Epithelial cell of proximal tubule (primary cell): ENCODE data around the gene ZNF559. TPM values are rescaled to one million over a fixed set of nuclear protein-coding genes. Genes with fewer than 3 reads are reported as not detected.
A peak's percentile ranks its signal among the peaks of the same experiment; 100 is the strongest.
"Not testable (repeated sequence)": the region's sequence is repeated elsewhere in the genome, so short reads cannot be mapped to it uniquely, and the experiment has no call there.

ENCODE experiments used
- DNase-seq: peaks from one replicate; pipeline ENCODE4 v3.0.0-alpha.2; 2011; ENCODE audit warnings: low read depth
- H3K4me3 ChIP-seq: 2 replicates; pipeline ENCODE4 v1.5.1; 2011; ENCODE audit warnings: low read depth, mild to moderate bottlenecking, low read length
- total RNA-seq: library from RNA; depleted of rRNA; stranded (reverse); fragments of >200 nt; gene quantifications from 2 replicates; pipeline ENCODE4 v1.2.3, GENCODE V29; 2015
- TF ChIP-seq, protein P1 (sequence below): conservative IDR thresholded peaks from 2 replicates; pipeline ENCODE4 v1.5.1; 2012; ENCODE audit warnings: low read depth, mild to moderate bottlenecking, low read length

Gene ZNF559
- total RNA-seq, 1 donor from 2014 or later: 7.3 TPM

DNA sequence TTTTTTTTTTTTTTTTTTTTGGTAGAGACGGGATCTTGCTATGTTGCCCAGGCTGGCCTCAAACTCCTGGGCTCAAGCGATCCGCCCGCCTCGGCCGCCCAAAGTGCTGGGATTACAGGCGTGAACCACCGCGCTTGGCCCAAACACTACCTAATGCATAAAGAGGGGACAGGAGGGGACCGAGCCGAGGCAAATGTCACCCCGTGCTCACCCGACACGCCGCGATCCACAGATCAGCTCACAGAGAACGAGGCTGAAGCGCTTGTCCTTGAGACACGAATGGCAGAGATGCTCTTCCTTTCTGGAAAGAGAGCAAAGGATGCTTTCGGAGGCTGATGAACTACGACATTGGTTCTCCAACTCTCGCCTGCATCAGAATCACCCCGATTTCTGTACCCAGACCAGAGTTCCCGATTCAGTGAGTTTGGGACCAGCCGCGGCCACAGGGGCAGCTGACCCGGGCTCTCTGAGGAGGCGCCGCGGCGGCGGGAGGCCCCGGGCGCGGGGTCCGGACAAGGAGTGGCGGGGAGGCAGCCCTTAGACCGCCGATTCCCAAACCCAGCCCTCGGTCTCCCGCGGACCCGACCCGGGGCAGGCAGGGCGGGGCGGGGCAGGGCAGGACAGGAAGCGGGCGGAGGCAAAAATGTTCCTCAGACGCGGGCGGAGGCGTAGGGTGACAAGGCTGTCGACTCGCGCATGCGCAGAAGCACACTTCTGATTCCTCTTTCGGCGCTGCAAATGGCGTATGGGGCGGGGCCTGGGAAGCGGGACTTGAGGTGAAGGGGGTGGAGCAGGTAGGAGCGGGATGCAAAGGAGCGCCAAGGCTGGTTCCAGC, 14.6 kb upstream of the ZNF559 start, which contains the start of gene ZNF699:
ZNF699 (minus strand) TSS at position 700 of the 835 bp plus-strand sequence. CDS start 4,719 bp downstream, outside the sequence.
- H3K4me3 ChIP-seq: peak within 1 kb of the TSS; percentile 83
- peak; percentile 78 for DNase-seq
- TF ChIP-seq, protein P1, sequence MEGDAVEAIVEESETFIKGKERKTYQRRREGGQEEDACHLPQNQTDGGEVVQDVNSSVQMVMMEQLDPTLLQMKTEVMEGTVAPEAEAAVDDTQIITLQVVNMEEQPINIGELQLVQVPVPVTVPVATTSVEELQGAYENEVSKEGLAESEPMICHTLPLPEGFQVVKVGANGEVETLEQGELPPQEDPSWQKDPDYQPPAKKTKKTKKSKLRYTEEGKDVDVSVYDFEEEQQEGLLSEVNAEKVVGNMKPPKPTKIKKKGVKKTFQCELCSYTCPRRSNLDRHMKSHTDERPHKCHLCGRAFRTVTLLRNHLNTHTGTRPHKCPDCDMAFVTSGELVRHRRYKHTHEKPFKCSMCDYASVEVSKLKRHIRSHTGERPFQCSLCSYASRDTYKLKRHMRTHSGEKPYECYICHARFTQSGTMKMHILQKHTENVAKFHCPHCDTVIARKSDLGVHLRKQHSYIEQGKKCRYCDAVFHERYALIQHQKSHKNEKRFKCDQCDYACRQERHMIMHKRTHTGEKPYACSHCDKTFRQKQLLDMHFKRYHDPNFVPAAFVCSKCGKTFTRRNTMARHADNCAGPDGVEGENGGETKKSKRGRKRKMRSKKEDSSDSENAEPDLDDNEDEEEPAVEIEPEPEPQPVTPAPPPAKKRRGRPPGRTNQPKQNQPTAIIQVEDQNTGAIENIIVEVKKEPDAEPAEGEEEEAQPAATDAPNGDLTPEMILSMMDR: no peak

DNA sequence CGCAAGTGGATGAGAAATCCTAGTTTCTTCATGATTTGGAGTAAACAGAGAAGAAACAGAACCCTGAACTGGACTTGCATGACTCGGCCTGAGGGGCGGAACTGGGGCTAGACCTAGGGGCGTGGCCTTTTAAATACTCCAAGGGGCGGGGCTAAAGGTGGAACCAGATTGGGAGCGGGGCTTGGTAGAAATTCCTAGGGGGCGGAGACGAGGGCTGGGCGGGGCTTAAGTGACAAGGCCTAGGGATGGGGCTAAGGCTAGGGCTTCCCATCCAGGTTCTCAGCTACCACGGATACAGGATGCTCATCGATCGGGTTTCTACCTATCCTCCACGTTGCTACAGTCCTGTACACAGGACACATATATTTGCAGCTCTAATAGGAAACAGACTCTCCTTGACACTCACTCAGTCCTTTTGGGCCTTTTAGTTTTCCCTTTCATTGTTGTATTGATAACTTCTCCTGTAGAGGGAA, 14.0 kb upstream of the ZNF559 start:
- H3K4me3 ChIP-seq: peak overlapping the region; percentile 83
- DNase-seq: no peak
- TF ChIP-seq, protein P1: no peak

DNA sequence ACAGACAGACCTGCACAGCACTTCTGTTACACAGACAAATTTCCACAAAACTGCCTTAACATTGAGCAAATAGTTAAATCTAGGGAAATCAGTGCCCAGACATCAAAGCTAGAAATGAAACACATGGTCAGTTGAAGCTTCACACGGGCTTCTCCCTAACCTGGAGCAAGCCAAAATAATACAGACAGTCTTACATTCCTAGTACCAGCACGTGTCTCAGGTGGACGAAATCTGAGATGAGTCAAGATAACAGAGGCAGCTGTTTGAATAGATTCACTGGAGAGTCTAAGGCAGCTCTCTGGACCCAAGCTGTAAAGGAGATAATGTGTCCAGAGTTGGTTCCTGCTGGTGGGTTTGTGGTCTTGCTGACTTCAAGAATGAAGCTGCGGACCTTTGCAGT, 10.2 kb upstream of the ZNF559 start:
- no peak overlapping the region for H3K4me3 ChIP-seq
- TF ChIP-seq, protein P1: no peak
- DNase-seq: no peak

DNA sequence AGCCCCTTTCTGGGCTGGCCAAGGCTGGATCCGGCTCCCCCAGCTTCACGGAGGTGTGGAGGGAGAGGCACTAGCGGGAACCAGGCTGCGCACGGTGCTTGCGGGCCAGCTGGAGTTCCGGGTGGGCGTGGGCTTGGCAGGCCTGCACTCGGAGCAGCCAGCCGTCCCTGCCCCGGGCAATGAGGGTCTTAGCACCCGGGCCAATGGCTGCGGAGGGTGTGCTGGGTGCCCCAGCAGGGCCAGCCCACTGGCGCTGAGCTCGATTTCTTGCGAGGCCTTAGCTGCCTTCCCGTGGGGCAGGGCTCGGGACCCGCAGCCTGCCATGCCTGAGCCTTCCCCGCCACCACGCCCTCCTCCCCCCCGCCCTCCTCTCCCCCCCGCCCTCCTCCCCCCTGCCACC, 2.6 kb upstream of the ZNF559 start:
- DNase-seq: no peak
- no peak overlapping the region for H3K4me3 ChIP-seq
- TF ChIP-seq, protein P1: no peak

DNA sequence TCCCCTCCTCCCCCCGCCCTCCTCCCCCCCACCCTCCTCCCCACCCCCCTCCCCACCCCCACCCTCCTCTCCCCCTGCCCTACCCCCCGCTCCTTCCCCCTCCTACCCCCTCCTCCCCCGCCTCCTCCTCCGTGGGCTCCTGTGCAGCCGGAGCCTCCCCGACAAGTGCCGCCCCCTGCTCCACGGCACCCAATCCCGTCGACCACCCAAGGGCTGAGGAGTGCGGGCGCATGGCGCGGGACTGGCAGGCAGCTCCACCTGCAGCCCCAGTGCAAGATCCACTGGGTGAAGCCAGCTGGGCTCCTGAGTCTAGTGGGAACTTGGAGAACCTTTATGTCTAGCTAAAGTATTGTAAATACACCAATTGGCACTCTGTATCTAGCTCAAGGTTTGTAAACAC, 2.2 kb upstream of the ZNF559 start:
- not testable (repeated sequence) for DNase-seq, H3K4me3 ChIP-seq

DNA sequence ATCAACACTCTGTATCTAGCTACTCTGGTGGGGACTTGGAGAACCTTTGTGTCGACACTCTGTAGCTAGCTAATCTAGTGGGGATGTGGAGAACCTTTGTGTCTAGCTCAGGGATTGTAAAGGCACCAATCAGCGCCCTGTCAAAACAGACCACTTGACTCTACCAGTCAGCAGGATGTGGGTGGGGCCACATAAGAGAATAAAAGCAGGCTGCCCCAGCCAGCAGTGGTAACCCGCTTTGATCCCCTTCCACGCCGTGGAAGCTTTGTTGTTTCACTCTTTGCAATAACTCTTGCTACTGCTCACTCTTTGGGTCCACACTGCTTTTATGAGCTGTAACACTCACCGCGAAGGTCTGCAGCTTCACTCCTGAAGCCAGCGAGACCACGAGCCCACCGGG, 1.8 kb upstream of the ZNF559 start:
- H3K4me3 ChIP-seq, DNase-seq: not testable (repeated sequence)

DNA sequence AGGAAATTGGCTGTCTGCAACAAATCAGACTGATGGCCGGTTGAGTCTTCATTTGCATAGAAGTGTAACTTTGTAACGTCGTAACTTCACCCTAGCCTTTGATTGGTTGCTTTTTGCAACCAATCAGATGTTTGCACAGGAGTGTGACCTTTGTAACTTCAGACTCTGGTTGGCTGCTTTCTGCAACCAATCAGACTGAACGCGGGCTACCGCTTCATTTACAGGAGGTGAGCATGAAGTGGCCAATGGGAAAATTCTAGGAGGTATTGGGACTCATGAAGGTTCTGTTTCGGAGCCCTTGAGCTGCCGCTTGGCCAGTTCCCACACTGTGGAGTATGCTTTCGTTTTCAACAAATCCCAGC, 441 bp upstream of the ZNF559 start:
- TF ChIP-seq, protein P1: no peak
- peak; percentile 67 for DNase-seq
- peak overlapping the region; percentile 91 for H3K4me3 ChIP-seq

DNA sequence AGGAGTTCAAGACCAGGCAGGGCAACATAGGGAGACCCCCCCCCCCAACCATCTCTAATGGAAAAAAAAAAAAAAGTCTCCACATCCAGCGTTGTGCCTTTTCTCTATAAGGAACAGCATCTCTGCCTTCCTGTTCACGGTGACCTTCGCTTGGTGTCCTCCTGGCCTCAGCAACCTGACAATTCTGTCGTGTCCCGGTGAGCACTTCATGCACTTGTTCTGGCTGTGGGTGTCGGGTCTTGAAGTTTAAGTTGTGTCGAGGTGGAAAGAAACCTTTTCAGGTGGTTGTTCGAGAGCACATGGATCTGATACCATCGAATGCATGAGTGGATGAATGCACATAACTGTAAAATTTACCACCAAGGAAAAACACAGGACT, 594 bp downstream of the ZNF559 start:
- no peak for DNase-seq
- TF ChIP-seq, protein P1: no peak
- peak overlapping the region; percentile 91 for H3K4me3 ChIP-seq
